SU-DHL-6 (cell line): ENCODE measurements around the gene ARNT2.

Source experiments
- H2AFZ ChIP-seq: fragments of 200-600 bp; sonication (generic); 2 replicates; pipeline ENCODE4 v1.6.1; 2014; ENCODE audit warnings: low read depth, mild to moderate bottlenecking, moderate library complexity, mixed read lengths, antibody characterized with exemption, low read length; ENCODE audit not compliant: severe bottlenecking
- H3F3A ChIP-seq: fragments of 200-600 bp; shearing (Covaris generic); 2 replicates; pipeline ENCODE4 v1.6.0; 2016; ENCODE audit warnings: antibody characterized with exemption, mild to moderate bottlenecking; ENCODE audit not compliant: insufficient read depth
- H3K27ac ChIP-seq: fragments of 200-600 bp; sonication (generic); 2 replicates; pipeline ENCODE4 v1.5.1; 2016; ENCODE audit warnings: low read depth, mild to moderate bottlenecking, low read length, moderate library complexity, mixed read lengths
- H3K27me3 ChIP-seq: fragments of 200-600 bp; sonication (generic), shearing (Covaris generic); 2 replicates; pipeline ENCODE4 v1.6.0; 2014; ENCODE audit warnings: mild to moderate bottlenecking, low read length
- H3K36me3 ChIP-seq: fragments of 200-600 bp; sonication (generic); 2 replicates; pipeline ENCODE4 v1.6.1; 2014; ENCODE audit warnings: mild to moderate bottlenecking, low read length, mixed read lengths
- H3K4me2 ChIP-seq: fragments of 300-600, 200-600 bp; shearing (Covaris generic), sonication (generic); 2 replicates; pipeline ENCODE4 v1.6.0; 2014; ENCODE audit warnings: low read length, low read depth, mild to moderate bottlenecking; ENCODE audit not compliant: poor library complexity, severe bottlenecking
- H3K4me3 ChIP-seq: fragments of 200-600 bp; sonication (generic); 2 replicates; pipeline ENCODE4 v1.5.1; 2014; ENCODE audit warnings: antibody characterized with exemption, low read length, mild to moderate bottlenecking, mixed read lengths; ENCODE audit not compliant: insufficient read depth, poor library complexity, severe bottlenecking
- H3K79me2 ChIP-seq: fragments of 200-600 bp; sonication (generic); 2 replicates; pipeline ENCODE4 v1.6.1; 2014; ENCODE audit warnings: mild to moderate bottlenecking, low read length, moderate library complexity; ENCODE audit not compliant: insufficient read depth
- H3K9ac ChIP-seq: fragments of 200-600 bp; sonication (generic); 2 replicates; pipeline ENCODE4 v1.7.0; 2014; ENCODE audit warnings: mild to moderate bottlenecking, low read length
- H3K9me2 ChIP-seq: fragments of 200-600 bp; sonication (generic); replicated peaks from 2 replicates; pipeline ENCODE4 v1.6.1; 2014; ENCODE audit warnings: low read length; ENCODE audit not compliant: insufficient read depth
- H3K9me3 ChIP-seq: fragments of 200-600 bp; sonication (generic); 2 replicates; pipeline ENCODE4 v1.6.1; 2014; ENCODE audit warnings: low read length, mixed read lengths; ENCODE audit not compliant: insufficient read depth
- H4K20me1 ChIP-seq: fragments of 200-600 bp; sonication (generic); 2 replicates; pipeline ENCODE4 v1.6.1; 2014; ENCODE audit warnings: low read depth, mild to moderate bottlenecking, antibody characterized with exemption, low read length, moderate library complexity, mixed read lengths
- EZH2phosphoT487 ChIP-seq: fragments of 200-600 bp; sonication (generic), shearing (Covaris generic); conservative IDR thresholded peaks from 2 replicates; pipeline ENCODE4 v1.6.1; 2018; ENCODE audit warnings: mild to moderate bottlenecking, antibody characterized with exemption, low read length, moderate library complexity, mixed read lengths
- TF ChIP-seq, protein P1 (sequence below): fragments of 200-600 bp; sonication (generic); IDR thresholded peaks from one replicate; pipeline ENCODE4 v1.5.1; 2017; ENCODE audit warnings: antibody characterized with exemption, mild to moderate bottlenecking, low read length, moderate library complexity; ENCODE audit not compliant: insufficient read depth, poor library complexity, severe bottlenecking

Gene ARNT2

DNA sequence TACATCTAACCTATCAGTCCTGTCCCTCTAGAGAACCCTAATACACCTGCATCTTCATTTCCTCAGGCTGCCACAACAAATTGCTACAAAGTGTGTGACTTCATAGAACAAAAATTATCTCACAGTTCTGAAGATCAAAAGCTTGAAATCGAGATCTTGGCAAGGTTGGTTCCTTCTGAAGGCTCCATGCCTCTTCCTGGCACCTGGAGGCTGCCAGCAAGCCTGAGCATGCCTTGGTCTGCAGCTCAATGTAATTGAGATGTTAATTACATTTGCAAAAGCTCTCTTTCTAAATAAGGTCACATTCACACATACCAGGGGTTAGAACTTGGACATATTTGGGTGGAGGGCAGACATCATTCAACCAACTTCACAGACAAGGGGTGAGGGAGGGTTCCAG lies 204.5 kb downstream of the ARNT2 start:
- H2AFZ ChIP-seq = no peak overlapping the region
- H3K79me2 ChIP-seq = no peaks in the 10 kb centered on the region
- H3K4me3 ChIP-seq = no peak overlapping the region
- H4K20me1 ChIP-seq = no peaks in the 10 kb centered on the region
- H3F3A ChIP-seq = no peaks in the 10 kb centered on the region
- H3K27ac ChIP-seq = no peak overlapping the region
- no peaks in the 10 kb centered on the region for H3K9me2 ChIP-seq
- no peaks in the 10 kb centered on the region for H3K36me3 ChIP-seq
- no peak for TF ChIP-seq EZH2phosphoT487
- TF ChIP-seq, protein P1, sequence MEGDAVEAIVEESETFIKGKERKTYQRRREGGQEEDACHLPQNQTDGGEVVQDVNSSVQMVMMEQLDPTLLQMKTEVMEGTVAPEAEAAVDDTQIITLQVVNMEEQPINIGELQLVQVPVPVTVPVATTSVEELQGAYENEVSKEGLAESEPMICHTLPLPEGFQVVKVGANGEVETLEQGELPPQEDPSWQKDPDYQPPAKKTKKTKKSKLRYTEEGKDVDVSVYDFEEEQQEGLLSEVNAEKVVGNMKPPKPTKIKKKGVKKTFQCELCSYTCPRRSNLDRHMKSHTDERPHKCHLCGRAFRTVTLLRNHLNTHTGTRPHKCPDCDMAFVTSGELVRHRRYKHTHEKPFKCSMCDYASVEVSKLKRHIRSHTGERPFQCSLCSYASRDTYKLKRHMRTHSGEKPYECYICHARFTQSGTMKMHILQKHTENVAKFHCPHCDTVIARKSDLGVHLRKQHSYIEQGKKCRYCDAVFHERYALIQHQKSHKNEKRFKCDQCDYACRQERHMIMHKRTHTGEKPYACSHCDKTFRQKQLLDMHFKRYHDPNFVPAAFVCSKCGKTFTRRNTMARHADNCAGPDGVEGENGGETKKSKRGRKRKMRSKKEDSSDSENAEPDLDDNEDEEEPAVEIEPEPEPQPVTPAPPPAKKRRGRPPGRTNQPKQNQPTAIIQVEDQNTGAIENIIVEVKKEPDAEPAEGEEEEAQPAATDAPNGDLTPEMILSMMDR = no peak
- H3K27me3 ChIP-seq = no peaks in the 10 kb centered on the region
- no peak overlapping the region for H3K4me2 ChIP-seq
- no peak overlapping the region for H3K9ac ChIP-seq
- no peaks in the 10 kb centered on the region for H3K9me3 ChIP-seq

DNA sequence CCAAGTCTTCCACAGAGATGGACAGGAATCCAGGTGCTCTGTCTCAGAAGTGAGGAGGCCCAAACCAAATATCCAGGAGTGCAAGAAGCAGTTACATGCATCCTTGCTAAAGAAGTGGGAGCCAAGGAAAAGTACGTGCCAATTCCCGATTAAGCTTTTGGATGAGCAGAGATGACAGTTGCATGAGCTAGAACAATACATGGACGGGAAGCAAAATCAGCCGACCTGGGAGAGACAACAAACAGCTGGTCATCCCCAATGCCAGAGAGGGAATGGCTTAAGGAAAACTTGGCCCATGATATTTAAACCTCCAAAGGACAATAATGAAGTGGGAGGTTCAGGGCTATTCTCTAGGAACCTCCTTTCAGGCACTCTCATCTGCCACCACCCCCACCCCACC lies 204.9 kb downstream of the ARNT2 start:
- Histone ChIP-seq H3K79me2 (no peaks in the 10 kb centered on the region), H3K9me3 (no peaks in the 10 kb centered on the region), H2AFZ (no peak overlapping the region), H4K20me1 (no peaks in the 10 kb centered on the region), H3K9me2 (no peaks in the 10 kb centered on the region), H3K9ac (no peak overlapping the region), H3K4me3 (no peak overlapping the region), H3K27ac (no peak overlapping the region), H3F3A (no peaks in the 10 kb centered on the region), H3K27me3 (no peaks in the 10 kb centered on the region), H3K36me3 (no peaks in the 10 kb centered on the region), H3K4me2 (no peak overlapping the region)
- TF ChIP-seq EZH2phosphoT487 = no peak
- TF ChIP-seq, protein P1 = no peak

GRCh38 chr15:80609512-80609946 lies 205.3 kb downstream of the ARNT2 start:
- Histone ChIP-seq H3K9me3 (no peaks in the 10 kb centered on the region), H3K9ac (no peak overlapping the region), H3K4me3 (no peak overlapping the region), H3K27ac (no peak overlapping the region), H3K9me2 (no peaks in the 10 kb centered on the region), H3K4me2 (no peak overlapping the region), H3K79me2 (no peaks in the 10 kb centered on the region), H3K36me3 (no peaks in the 10 kb centered on the region), H3F3A (no peaks in the 10 kb centered on the region), H2AFZ (no peak overlapping the region), H3K27me3 (no peaks in the 10 kb centered on the region), H4K20me1 (no peaks in the 10 kb centered on the region)
- TF ChIP-seq EZH2phosphoT487 = no peak
- TF ChIP-seq, protein P1 = no peak
